ENCODE measurements around the gene HTR4.

- TF ChIP-seq CTCF (conservative IDR thresholded peaks at IDR 0.05 in 1 of 2, IDR thresholded peaks at IDR 0.05 in 1 of 2; ENCODE audit: low read depth in 1 of 2, low read length in 2 of 2) (no peak), EZH2 (IDR thresholded peaks at IDR 0.05; ENCODE audit: low read length, missing control alignments) (no peak)
These were observed 18.0 kb downstream of the HTR4 start for GRCh38 chr5:148636353-148636752.
